Right lobe of liver (tissue), 4 donors: ENCODE results near the gene IGSF22.

ENCODE experiments used
- CTCF ChIP-seq, 4 donors: fragments of 200-600 bp in 3 of 4; fragments of 450-650 bp in 1 of 4; IDR thresholded peaks; one replicate each; pipeline versions ENCODE4 v1.5.1 to v1.8.0; 2016 to 2022; ENCODE audit warnings: antibody characterized with exemption in 4 of 4, mild to moderate bottlenecking in 2 of 4
- POLR2A ChIP-seq: fragments of 450-650 bp; IDR thresholded peaks from one replicate; pipeline ENCODE4 v1.6.1; 2017; ENCODE audit warnings: antibody characterized with exemption, mild to moderate bottlenecking
- donor health status: DM: no; HTN: no; CAD: no.
- donor health status: DM: no; HTN: no; CAD: no.
- donor health status: DM: no; HTN: yes; CAD: no.

GRCh38 chr11:18721561-18722292, 4.3 kb downstream of the IGSF22 start:
- TF ChIP-seq CTCF (IDR thresholded peaks at IDR 0.05) (peak; percentile 55 to 68 (median 62)), POLR2A (no peak)
